ENCODE measurements around the gene CDK6. TPM values are rescaled to one million over a fixed set of nuclear protein-coding genes. Genes with fewer than 3 reads are reported as not detected.
"Not testable (repeated sequence)": the region's sequence is repeated elsewhere in the genome, so short reads cannot be mapped to it uniquely, and the experiment has no call there.

CDK6 gene
- total RNA-seq, 2 experiments from 2014 or later: 103 to 106 TPM

- Mint-ChIP-seq H3K9me3 (peaks cover 3% of the 10 kb centered on the region), H3K4me1 (peaks cover 53% of the 10 kb centered on the region), H3K4me3 (no peak overlapping the region), H3K27ac (peak overlapping the region; percentile 94), H3K36me3 (peaks cover 51% of the 10 kb centered on the region), H3K27me3 (no peaks in the 10 kb centered on the region)
- DNase-seq: no peak
Measured at GRCh38 chr7:92622030-92622429, 214.3 kb downstream of the CDK6 start.

- H3K4me3 Mint-ChIP-seq: peak overlapping the region; percentile 30
Measured at GRCh38 chr7:92621561-92622023, 214.8 kb downstream of the CDK6 start.

GRCh38 chr7:92621026-92621540 is 215.3 kb downstream of the CDK6 start:
- H3K9me3 Mint-ChIP-seq: no peaks in the 10 kb centered on the region
- peaks cover 46% of the 10 kb centered on the region for H3K36me3 Mint-ChIP-seq
- peak; percentile 76 for DNase-seq
- H3K27ac Mint-ChIP-seq: peak overlapping the region; percentile 94
- no peaks in the 10 kb centered on the region for H3K27me3 Mint-ChIP-seq
- peak overlapping the region; percentile 30 for H3K4me3 Mint-ChIP-seq
- H3K4me1 Mint-ChIP-seq: peaks cover 46% of the 10 kb centered on the region

More at GRCh38 chr7:92621561-92622023, 214.8 kb downstream of the CDK6 start:
- peaks cover 51% of the 10 kb centered on the region for H3K4me1 Mint-ChIP-seq
- DNase-seq: no peak
- no peaks in the 10 kb centered on the region for H3K27me3 Mint-ChIP-seq
- H3K27ac Mint-ChIP-seq: peak overlapping the region; percentile 94
- peaks cover 2% of the 10 kb centered on the region for H3K9me3 Mint-ChIP-seq
- peaks cover 50% of the 10 kb centered on the region for H3K36me3 Mint-ChIP-seq

GRCh38 chr7:92615861-92616260 is 220.5 kb downstream of the CDK6 start:
- peaks cover 8% of the 10 kb centered on the region for H3K4me1 Mint-ChIP-seq
- no peaks in the 10 kb centered on the region for H3K27me3 Mint-ChIP-seq
- H3K27ac Mint-ChIP-seq: no peak overlapping the region
- no peak for DNase-seq
- no peak overlapping the region for H3K4me3 Mint-ChIP-seq
- no peaks in the 10 kb centered on the region for H3K9me3 Mint-ChIP-seq
- peaks cover 21% of the 10 kb centered on the region for H3K36me3 Mint-ChIP-seq

- peak overlapping the region; percentile 28 for H3K27ac Mint-ChIP-seq
Measured at GRCh38 chr7:92614660-92615174, 221.7 kb downstream of the CDK6 start.

GRCh38 chr7:92613720-92614119 is 222.7 kb downstream of the CDK6 start:
- Mint-ChIP-seq H3K27me3 (no peaks in the 10 kb centered on the region), H3K4me3 (no peak overlapping the region), H3K27ac (no peak overlapping the region), H3K36me3 (peaks cover 21% of the 10 kb centered on the region), H3K4me1 (peaks cover 12% of the 10 kb centered on the region), H3K9me3 (no peaks in the 10 kb centered on the region)
- DNase-seq: no peak

More at GRCh38 chr7:92614660-92615174, 221.7 kb downstream of the CDK6 start:
- no peak for DNase-seq
- H3K4me1 Mint-ChIP-seq: peaks cover 11% of the 10 kb centered on the region
- H3K27me3 Mint-ChIP-seq: no peaks in the 10 kb centered on the region
- H3K9me3 Mint-ChIP-seq: no peaks in the 10 kb centered on the region
- H3K4me3 Mint-ChIP-seq: no peak overlapping the region
- peaks cover 21% of the 10 kb centered on the region for H3K36me3 Mint-ChIP-seq

GRCh38 chr7:92613214-92613613 is 223.2 kb downstream of the CDK6 start:
- no peak overlapping the region for H3K4me3 Mint-ChIP-seq
- H3K9me3 Mint-ChIP-seq: no peaks in the 10 kb centered on the region
- DNase-seq: no peak
- no peaks in the 10 kb centered on the region for H3K27me3 Mint-ChIP-seq
- no peak overlapping the region for H3K27ac Mint-ChIP-seq
- H3K4me1 Mint-ChIP-seq: peaks cover 12% of the 10 kb centered on the region
- peaks cover 20% of the 10 kb centered on the region for H3K36me3 Mint-ChIP-seq

- peaks cover 12% of the 10 kb centered on the region for H3K4me1 Mint-ChIP-seq
- no peak overlapping the region for H3K4me3 Mint-ChIP-seq
- no peak for DNase-seq
- H3K27me3 Mint-ChIP-seq: no peaks in the 10 kb centered on the region
- peaks cover 13% of the 10 kb centered on the region for H3K36me3 Mint-ChIP-seq
- no peak overlapping the region for H3K27ac Mint-ChIP-seq
- H3K9me3 Mint-ChIP-seq: no peaks in the 10 kb centered on the region
Measured at GRCh38 chr7:92612501-92612900, 223.9 kb downstream of the CDK6 start.

- peaks cover 12% of the 10 kb centered on the region for H3K4me1 Mint-ChIP-seq
- no peak for DNase-seq
- peaks cover 13% of the 10 kb centered on the region for H3K36me3 Mint-ChIP-seq
- no peak overlapping the region for H3K27ac Mint-ChIP-seq
- H3K4me3 Mint-ChIP-seq: no peak overlapping the region
- no peaks in the 10 kb centered on the region for H3K9me3 Mint-ChIP-seq
- no peaks in the 10 kb centered on the region for H3K27me3 Mint-ChIP-seq
Measured at GRCh38 chr7:92611735-92612134, 224.6 kb downstream of the CDK6 start.

GRCh38 chr7:92609921-92610518 is 226.4 kb downstream of the CDK6 start:
- no peaks in the 10 kb centered on the region for H3K27me3 Mint-ChIP-seq
- H3K4me3 Mint-ChIP-seq: no peak overlapping the region
- H3K9me3 Mint-ChIP-seq: no peaks in the 10 kb centered on the region
- no peak for DNase-seq
- H3K27ac Mint-ChIP-seq: no peak overlapping the region
- H3K36me3 Mint-ChIP-seq: peaks cover 13% of the 10 kb centered on the region
- peaks cover 12% of the 10 kb centered on the region for H3K4me1 Mint-ChIP-seq

- H3K36me3 Mint-ChIP-seq: peaks cover 3% of the 10 kb centered on the region
- H3K27me3 Mint-ChIP-seq: no peaks in the 10 kb centered on the region
- no peak for DNase-seq
- no peaks in the 10 kb centered on the region for H3K9me3 Mint-ChIP-seq
- H3K4me1 Mint-ChIP-seq: peaks cover 12% of the 10 kb centered on the region
- H3K27ac Mint-ChIP-seq: no peak overlapping the region
- no peak overlapping the region for H3K4me3 Mint-ChIP-seq
Measured at GRCh38 chr7:92608380-92609322, 227.7 kb downstream of the CDK6 start.

GRCh38 chr7:92606985-92607384 is 229.4 kb downstream of the CDK6 start:
- no peaks in the 10 kb centered on the region for H3K27me3 Mint-ChIP-seq
- H3K4me1 Mint-ChIP-seq: peaks cover 7% of the 10 kb centered on the region
- no peak overlapping the region for H3K27ac Mint-ChIP-seq
- H3K36me3 Mint-ChIP-seq: no peaks in the 10 kb centered on the region
- H3K4me3 Mint-ChIP-seq: no peak overlapping the region
- H3K9me3 Mint-ChIP-seq: no peaks in the 10 kb centered on the region
- no peak for DNase-seq

GRCh38 chr7:92604517-92604916 is 231.9 kb downstream of the CDK6 start:
- not testable (repeated sequence) for H3K27me3 Mint-ChIP-seq, H3K9me3 Mint-ChIP-seq, H3K4me1 Mint-ChIP-seq, H3K36me3 Mint-ChIP-seq, H3K27ac Mint-ChIP-seq, DNase-seq, H3K4me3 Mint-ChIP-seq

GRCh38 chr7:92603089-92603445 is 233.3 kb downstream of the CDK6 start:
- Mint-ChIP-seq H3K4me3 (no peak overlapping the region), H3K27ac (no peak overlapping the region), H3K9me3 (no peaks in the 10 kb centered on the region), H3K27me3 (no peaks in the 10 kb centered on the region), H3K4me1 (no peaks in the 10 kb centered on the region), H3K36me3 (no peaks in the 10 kb centered on the region)
- DNase-seq: no peak

- Mint-ChIP-seq H3K27me3 (no peaks in the 10 kb centered on the region), H3K4me3 (no peak overlapping the region), H3K9me3 (no peaks in the 10 kb centered on the region), H3K36me3 (no peaks in the 10 kb centered on the region), H3K4me1 (no peaks in the 10 kb centered on the region), H3K27ac (no peak overlapping the region)
- no peak for DNase-seq
Measured at GRCh38 chr7:92602352-92603088, 233.9 kb downstream of the CDK6 start.

Data from activated naive CD8-positive, alpha-beta T cell treated with anti-CD3 and anti-CD28 coated beads for 36 hours (primary cell).